GM08714 (cell line): ENCODE data around the gene MFSD2A.
A peak's percentile ranks its signal among the peaks of the same experiment; 100 is the strongest.
"Not testable (repeated sequence)": the region's sequence is repeated elsewhere in the genome, so short reads cannot be mapped to it uniquely, and the experiment has no call there.

ENCODE experiments used
- H3K4me3 ChIP-seq: fragments of 200-500 bp; sonication (Bioruptor generic); 2 replicates; pipeline ENCODE4 v1.5.1; 2014; ENCODE audit warnings: mild to moderate bottlenecking, low read length, inconsistent platforms
- ZNF274 ChIP-seq: IDR thresholded peaks from 2 replicates; pipeline ENCODE4 v1.6.1; 2012; ENCODE audit warnings: mild to moderate bottlenecking, low read depth, low read length

The MFSD2A gene

DNA sequence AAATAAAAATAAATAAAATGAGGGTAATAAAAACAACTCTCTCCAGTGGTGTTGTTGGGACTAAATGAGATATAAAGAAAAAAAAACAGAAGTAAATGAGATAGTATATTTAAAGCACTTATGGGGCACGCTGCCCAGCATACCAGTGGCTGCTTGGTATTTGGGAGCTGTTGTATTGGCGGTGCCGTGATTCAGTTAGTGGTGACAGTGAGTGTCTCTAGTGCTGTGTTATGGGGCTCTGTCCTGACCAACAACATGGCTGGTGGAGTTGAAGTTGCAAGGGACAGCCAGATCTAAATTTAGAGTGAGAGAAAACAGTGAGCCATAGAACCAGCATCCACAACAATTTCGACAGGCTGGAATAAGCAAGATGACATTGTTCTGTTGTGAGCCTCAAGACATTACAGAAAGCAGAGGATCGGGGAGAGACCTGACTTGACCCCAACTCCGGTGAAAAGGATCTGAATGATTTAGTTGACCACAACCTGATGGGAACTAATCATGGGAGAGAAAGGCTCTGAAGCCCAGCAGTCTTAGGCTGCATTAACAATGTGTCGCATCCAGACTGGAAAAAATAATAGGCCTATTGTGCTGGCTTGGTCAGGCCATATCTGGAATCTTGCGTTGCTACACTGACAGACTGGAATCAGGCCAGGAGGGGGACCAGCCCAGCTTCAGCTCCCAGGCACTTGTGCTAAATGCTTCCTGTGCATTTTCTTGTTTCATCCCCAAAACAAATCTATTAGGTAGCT is 2.4 kb upstream of the MFSD2A start:
- H3K4me3 ChIP-seq, result no peak overlapping the region

DNA sequence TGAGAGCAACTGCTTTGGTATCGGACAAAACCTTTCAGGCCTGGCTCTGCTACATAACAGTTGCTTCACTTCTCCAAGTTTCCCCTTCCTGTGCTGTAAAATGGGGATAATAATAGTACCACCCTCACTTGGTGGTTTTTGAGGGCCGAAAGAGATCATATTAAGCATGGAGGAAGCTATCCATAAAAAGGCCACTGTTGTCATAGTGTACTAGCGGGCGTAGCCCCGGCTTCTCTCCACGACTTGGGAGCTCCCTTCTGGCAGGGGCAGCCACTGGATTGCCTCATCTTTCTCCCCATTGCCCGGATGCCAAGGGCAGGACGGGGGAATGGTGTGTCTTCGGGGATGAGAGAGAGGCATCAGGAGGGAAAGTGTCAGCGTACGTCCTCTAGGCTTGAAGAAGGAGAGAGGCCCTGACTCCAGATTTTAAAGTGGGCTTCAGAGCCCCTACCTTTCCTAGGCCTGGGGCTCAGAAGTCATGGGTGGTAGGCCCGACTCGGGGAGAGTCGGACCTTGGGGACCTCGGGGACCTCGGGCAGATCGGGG is 548 bp upstream of the MFSD2A start:
- TF ChIP-seq ZNF274, result no peak
- peak overlapping the region; percentile 30; the same call in 1 of the 2 replicates for H3K4me3 ChIP-seq

More for the DNA sequence above, 2.4 kb upstream of the MFSD2A start:
- TF ChIP-seq ZNF274, result no peak

DNA sequence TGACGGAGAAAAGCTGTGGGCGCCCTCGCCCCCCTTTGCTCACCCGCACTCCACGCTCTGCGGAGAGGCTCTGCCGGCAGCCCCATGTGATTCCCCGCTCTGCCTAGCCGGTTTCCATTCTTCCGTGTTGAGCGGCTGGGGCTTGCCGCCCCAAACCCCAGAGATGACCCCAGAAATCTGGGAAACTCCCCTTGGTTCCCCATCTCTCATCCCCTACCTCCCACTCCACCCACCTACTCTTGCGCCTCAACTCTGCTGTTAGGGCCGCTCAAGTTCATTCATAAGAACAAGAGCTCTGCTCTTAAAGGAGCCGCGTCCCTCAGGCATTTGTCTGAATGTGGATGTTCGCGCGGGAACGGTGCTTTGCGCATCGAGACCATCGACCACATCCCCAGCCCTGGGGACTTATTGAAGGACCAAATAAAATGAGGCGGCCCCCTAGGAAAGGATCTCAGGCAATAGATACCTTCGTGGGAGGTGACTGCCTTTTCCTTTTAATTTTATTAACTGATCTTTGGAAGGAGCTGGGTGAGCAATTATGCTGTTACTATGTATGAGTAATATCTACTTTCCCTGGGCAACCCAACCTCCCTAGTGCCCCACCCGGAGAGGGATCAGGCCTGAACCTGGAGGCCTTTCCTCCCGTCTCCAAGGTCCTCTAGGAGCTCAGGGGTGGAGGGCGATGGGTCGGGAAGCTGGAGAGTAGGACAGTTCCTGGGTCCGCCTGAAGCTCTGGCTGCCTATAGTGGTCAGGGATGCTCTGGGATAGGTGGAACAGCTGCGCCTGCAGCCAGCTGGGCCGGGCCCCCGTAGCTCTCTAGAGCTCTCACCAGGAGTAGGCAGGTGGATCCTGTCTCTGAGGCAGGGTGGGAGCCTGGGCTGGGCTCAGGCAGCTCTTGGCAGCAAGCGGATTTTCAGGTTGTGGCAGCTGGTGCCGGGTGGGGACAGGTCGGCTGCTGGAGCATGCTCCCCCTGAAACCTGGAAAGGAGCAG is 898 bp downstream of the MFSD2A start:
- H3K4me3 ChIP-seq, result peak overlapping the region; percentile 76
- TF ChIP-seq ZNF274, result no peak

DNA sequence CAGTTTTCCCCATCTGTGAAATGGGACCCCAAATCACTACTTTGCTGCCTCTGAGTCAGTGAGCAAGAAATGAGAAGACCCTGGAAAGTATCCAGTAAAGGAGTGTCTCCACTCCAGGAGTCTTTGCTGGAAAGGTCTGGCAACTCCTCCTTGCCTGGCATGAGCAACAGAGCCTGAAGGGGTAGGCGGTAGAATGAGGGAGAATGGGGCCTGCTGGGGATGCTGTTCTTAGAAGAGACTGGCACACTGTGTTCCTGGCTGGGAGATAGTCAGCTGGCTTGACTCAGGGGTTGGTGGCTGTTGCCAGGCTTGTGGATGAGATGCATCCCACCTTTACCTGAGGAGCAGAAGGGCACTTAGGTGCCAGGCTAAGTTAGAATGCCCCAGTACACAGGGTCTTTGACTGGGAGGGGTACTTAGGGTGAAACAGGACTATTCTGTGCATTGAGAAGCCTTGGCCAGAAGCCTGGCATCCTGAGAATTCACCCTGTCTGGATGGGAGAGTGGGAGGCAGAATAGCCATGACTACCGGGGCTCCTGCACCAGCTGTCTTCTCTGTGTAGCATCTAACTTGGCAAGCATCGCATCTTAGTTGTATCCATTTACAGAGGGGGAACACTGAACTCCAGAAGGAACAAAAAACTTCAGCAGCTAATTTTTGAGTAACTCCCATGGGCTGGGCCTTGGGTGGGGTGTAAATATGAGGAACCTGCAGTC is 2.5 kb downstream of the MFSD2A start:
- TF ChIP-seq ZNF274, result no peak
- H3K4me3 ChIP-seq, result no peak overlapping the region

DNA sequence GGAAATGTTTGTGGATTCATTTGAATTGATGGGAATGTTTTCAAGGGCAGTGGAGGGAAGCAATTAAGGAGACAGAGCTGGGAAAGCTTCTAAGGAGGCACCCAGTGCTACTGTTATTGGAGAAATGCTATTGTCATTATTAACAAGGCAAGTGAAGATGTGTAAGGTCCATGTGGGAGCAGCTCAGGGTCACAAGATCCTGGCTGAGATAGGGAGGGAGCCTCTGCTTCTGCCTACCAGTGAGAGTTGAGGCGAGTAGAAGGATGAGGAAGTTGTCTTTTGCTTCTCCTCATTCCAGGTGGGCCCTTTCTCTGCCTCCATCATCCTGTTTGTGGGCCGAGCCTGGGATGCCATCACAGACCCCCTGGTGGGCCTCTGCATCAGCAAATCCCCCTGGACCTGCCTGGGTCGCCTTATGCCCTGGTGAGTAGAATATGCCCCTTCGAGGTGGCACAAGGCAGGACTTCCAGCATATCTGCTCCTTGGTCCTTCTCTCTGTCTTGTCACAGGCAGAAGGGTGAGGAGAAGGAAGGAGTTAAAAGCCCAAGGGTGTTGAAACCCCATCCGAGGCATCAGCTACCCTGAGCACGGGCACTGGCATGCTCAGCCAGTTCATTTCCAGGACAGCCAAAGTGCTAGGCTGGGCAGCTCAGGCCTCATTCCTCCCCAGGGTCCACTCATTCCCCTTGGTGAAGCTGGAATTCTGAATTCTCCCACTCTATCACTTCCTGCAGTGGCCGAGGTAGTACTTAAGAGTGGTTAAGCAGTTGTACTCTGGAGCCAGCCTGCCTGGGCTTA is 3.7 kb downstream of the MFSD2A start:
- TF ChIP-seq ZNF274, result no peak
- no peak overlapping the region for H3K4me3 ChIP-seq

DNA sequence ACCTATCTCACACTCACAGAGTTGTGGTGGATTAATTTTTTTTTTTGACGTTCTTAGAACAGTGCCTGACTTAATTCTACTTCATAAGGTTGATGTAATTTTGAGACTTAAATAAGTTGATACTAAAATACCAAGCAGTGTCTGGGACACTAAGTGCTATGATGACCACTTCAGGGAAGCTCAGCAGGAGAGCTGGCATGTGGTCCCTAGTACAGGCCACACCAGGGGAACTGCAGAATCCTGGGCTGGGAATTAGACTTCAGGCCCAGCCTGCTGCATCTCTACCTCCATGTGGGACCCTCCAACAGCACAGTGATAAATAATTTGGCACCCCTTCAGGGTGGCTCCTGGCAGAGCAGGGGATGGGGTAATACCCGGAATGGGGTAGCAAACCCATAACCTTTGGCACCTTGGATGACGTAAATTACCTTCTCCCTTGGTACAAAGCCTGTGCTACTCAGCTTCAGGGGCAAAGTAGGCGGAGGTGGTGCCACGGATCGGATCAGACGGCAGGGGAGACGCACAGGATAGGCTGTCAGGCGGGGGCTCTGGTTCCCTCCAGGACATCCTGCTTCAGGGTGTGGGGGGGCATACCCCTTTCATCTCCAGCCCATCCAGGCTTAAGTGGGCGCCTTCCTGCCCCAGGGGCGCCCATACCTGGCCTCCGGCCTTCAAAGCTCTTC is 4.8 kb downstream of the MFSD2A start:
- no peak for TF ChIP-seq ZNF274
- no peak overlapping the region for H3K4me3 ChIP-seq

DNA sequence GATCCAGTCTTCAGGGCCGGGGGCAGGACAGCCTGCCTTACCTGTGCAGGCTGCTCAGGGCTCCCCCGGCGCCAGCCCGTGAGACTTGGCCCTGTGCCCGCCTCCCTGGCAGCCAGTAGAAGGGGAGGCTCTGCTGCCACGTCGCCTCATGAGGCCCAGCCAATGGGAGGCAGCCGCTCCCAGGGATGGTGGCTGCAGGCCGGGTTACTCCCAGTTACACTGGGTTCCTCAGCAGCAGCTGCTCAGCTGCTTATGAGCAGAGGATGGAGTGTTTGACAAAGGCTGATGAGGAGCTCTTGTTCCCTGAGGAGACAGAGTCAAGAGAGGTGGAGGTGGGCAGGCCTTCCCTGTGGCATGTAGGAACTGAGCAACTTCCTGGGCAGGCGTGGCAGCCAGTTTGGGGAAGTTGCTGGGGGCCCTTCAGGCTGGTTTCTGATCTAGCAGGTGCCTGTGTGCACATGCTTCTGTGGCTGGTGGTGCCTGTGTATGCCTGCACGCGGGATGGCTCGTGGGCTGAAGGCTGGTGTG is 5.5 kb downstream of the MFSD2A start:
- no peak overlapping the region for H3K4me3 ChIP-seq
- TF ChIP-seq ZNF274, result no peak

DNA sequence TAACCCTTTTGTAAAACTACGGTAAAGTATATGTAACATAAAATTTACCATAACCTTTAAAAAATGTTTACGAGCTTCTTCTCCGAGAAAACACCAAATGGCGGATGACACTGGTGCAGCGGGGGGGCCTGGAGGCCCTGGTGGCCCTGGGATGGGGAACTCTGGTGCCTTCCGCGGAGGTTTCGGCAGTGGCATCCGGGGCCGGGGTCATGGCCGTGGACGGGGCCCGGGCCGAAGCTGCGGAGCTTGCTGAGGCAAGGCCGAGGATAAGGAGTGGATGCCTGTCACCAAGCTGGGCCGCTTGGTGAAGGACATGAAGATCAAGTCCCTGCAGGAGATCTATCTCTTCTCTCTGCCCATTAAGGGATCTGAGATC is 7.5 kb downstream of the MFSD2A start:
- no peak overlapping the region for H3K4me3 ChIP-seq
- no peak for TF ChIP-seq ZNF274

DNA sequence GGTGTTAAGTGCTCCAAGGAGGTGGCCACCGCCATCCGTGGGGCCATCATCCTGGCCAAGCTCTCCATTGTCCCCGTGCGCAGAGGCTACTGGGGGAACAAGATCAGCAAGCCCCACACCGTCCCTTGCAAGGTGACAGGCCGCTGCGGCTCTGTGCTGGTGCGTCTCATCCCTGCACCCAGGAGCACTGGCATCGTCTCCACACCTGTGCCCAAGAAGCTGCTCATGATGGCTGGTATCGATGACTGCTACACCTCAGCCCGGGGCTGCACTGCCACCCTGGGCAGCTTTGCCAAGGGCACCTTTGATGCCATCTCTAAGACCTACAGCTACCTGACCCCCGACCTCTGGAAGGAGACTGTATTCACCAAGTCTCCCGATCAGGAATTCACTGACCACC is 8.0 kb downstream of the MFSD2A start:
- not testable (repeated sequence) for H3K4me3 ChIP-seq

DNA sequence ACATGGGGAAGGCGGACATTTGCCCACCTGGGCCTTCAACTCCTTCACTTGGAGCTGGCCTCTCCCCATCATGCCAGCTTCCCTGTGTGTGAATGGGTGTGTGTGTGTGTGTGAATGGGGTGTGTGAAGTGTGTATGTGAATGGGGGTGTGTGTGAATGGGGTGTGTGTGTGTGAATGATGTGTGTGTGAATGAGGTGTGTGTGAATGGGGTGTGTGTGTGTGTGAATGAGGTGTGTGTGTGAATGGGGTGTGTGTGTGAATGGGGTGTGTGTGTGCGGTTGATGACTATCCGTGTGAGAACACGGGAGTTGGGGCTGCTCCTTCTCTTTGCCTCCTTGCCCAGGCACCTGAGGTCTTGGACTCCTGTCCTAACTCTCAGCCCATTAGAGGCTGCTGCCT is 9.6 kb downstream of the MFSD2A start:
- no peak overlapping the region for H3K4me3 ChIP-seq
- TF ChIP-seq ZNF274, result no peak

DNA sequence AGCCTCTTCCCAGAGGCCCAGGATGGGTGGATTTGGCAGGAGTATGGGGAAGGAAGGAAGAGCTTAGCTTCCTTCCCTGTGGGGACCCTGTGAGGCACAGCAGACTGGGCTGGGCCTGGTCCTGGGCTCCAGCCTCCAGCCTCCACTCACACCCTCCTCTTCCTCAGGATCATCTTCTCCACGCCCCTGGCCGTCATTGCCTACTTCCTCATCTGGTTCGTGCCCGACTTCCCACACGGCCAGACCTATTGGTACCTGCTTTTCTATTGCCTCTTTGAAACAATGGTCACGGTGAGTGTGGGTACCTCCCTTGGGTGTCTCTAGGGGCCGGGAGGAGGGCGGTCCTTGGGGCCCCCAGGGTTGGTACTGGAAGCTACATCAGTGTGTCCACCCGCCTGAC is 10.1 kb downstream of the MFSD2A start:
- TF ChIP-seq ZNF274, result no peak
- no peak overlapping the region for H3K4me3 ChIP-seq

DNA sequence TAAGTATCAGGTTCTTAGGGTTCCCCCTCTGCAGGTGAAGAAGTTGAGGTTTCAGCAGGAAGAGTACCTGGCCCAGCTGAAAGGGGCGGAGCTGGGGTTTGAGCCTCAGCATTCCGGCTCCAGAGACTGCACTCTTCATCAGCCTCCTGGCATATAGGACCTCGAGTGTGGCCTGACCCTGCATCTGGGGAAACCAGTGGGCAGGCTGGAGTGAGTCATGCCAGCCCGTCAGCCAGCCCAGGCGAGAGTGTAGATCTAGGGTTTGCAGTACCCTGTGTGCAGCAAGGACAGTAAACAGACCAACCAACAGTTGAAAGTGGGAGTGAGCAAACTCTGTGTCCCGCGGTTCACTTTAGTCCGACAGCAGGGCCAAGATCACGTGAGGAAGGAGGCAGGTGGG is 14.1 kb downstream of the MFSD2A start:
- no peak overlapping the region for H3K4me3 ChIP-seq

DNA sequence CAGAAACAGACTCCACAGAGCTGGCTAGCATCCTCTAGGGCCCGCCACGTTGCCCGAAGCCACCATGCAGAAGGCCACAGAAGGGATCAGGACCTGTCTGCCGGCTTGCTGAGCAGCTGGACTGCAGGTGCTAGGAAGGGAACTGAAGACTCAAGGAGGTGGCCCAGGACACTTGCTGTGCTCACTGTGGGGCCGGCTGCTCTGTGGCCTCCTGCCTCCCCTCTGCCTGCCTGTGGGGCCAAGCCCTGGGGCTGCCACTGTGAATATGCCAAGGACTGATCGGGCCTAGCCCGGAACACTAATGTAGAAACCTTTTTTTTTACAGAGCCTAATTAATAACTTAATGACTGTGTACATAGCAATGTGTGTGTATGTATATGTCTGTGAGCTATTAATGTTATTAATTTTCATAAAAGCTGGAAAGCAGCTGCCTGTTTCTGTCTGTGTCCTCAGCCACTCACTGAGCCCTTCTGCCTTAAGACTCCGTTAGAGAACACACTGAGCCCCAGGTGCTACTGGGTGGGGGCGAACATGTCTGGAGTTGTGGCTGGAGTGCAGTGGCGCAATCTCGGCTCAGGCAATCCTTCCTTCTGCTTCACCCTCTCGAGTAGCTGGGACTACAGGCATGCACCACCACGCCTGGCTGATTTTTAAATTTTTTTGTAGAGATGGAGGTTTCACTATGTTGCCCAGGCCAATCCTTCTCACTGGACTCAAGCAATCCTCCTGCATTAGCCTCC is 14.8 kb downstream of the MFSD2A start:
- no peak overlapping the region for H3K4me3 ChIP-seq
- TF ChIP-seq ZNF274, result no peak

More for the DNA sequence above, 14.1 kb downstream of the MFSD2A start:
- no peak for TF ChIP-seq ZNF274
